Measurements from ENCODE around the gene ISY1.

DNA sequence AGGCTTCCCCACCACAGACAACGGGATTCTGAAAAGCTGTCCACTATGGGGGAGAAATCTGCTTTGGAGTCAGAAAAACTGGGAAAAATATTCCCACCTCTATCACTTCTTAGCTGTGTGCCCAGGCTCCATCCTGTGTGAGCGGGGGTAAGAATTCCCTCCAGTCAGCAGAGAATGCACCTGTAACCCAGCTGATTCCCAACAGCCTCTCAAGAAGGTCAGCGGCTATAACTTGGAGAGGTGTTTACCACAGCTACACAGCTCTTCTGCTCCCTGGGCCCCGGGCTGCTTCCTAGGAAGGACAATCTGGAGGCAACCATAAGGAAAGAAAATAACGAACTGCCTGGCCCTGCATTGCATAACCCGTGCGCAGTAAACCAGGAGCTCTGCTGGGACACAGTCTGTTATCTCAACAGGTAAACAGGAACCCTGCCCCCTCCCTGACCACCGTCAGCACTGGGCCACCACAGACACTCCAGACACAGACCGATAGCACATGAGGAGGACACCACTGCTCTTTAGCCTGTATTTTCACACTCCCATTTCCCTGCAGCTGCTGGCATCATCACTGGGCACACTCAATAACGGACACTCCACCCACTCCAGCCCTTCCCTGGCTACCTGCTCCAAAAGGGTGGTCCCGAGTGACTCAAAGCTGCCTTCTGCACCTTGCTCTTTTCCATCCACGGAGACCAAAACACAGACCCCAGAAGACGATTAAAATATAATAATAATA lies 41.3 kb downstream of the ISY1 start:
- TF ChIP-seq, protein P1, sequence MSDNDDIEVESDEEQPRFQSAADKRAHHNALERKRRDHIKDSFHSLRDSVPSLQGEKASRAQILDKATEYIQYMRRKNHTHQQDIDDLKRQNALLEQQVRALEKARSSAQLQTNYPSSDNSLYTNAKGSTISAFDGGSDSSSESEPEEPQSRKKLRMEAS (IDR thresholded peaks at IDR 0.05) = no peak
- TF ChIP-seq, protein P2, sequence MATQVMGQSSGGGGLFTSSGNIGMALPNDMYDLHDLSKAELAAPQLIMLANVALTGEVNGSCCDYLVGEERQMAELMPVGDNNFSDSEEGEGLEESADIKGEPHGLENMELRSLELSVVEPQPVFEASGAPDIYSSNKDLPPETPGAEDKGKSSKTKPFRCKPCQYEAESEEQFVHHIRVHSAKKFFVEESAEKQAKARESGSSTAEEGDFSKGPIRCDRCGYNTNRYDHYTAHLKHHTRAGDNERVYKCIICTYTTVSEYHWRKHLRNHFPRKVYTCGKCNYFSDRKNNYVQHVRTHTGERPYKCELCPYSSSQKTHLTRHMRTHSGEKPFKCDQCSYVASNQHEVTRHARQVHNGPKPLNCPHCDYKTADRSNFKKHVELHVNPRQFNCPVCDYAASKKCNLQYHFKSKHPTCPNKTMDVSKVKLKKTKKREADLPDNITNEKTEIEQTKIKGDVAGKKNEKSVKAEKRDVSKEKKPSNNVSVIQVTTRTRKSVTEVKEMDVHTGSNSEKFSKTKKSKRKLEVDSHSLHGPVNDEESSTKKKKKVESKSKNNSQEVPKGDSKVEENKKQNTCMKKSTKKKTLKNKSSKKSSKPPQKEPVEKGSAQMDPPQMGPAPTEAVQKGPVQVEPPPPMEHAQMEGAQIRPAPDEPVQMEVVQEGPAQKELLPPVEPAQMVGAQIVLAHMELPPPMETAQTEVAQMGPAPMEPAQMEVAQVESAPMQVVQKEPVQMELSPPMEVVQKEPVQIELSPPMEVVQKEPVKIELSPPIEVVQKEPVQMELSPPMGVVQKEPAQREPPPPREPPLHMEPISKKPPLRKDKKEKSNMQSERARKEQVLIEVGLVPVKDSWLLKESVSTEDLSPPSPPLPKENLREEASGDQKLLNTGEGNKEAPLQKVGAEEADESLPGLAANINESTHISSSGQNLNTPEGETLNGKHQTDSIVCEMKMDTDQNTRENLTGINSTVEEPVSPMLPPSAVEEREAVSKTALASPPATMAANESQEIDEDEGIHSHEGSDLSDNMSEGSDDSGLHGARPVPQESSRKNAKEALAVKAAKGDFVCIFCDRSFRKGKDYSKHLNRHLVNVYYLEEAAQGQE (IDR thresholded peaks at IDR 0.05; ENCODE audit: low read depth) = no peak
- no peak for TF ChIP-seq TAF1 (IDR thresholded peaks at IDR 0.05; ENCODE audit: low read depth)
- no peak for TF ChIP-seq RAD21 (IDR thresholded peaks at IDR 0.05; ENCODE audit: low read depth)
- no peak for TF ChIP-seq NFIC (IDR thresholded peaks at IDR 0.05)
- no peak for TF ChIP-seq TCF12 (IDR thresholded peaks at IDR 0.05; ENCODE audit: low read depth)
- no peak for TF ChIP-seq CREB1 (IDR thresholded peaks at IDR 0.05; ENCODE audit: low read depth)
- no peak for TF ChIP-seq CEBPB (IDR thresholded peaks at IDR 0.05)
